NOMO-1 (cell line): Measurements from ENCODE around the gene DEAF1.

Source experiments
- DNase-seq, 2 experiments: peaks; one replicate each; lab custom pipeline; 2025; ENCODE audit not compliant: unreplicated experiment in 2 of 2; lab: John Stamatoyannopoulos, UW

DEAF1 gene

DNA sequence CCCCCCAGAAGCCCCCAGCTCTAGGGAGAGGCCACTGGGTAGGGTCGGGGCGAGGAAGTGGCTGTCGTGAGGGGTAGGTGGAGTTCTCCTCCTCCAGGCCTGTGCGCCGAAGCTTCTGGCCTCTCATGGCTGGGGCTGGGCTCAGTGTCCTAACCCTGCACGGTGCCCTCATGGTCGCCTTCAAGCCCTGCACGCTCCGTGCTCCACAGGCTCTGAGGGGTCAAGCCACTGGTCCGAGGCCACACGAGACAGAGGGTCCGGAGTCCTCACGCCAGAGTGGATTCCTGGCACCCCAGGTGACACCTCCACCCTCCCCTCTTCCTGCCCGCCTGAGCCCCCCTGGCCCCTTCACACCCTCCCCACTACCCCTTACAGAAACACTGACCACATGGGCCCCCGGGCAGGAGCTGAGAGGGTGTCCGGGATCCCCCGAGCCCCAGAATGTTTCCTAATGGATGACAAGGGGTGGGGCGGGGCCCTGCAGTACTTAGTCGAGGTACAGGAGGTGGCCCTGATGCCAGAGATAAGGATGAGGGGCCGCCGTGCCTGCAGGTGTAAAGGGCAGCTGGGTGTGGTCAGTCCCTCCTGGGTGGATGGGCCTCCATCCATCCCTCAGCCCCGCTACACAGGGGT, 69.3 kb downstream of the DEAF1 start:
- DNase-seq, result no peak

DNA sequence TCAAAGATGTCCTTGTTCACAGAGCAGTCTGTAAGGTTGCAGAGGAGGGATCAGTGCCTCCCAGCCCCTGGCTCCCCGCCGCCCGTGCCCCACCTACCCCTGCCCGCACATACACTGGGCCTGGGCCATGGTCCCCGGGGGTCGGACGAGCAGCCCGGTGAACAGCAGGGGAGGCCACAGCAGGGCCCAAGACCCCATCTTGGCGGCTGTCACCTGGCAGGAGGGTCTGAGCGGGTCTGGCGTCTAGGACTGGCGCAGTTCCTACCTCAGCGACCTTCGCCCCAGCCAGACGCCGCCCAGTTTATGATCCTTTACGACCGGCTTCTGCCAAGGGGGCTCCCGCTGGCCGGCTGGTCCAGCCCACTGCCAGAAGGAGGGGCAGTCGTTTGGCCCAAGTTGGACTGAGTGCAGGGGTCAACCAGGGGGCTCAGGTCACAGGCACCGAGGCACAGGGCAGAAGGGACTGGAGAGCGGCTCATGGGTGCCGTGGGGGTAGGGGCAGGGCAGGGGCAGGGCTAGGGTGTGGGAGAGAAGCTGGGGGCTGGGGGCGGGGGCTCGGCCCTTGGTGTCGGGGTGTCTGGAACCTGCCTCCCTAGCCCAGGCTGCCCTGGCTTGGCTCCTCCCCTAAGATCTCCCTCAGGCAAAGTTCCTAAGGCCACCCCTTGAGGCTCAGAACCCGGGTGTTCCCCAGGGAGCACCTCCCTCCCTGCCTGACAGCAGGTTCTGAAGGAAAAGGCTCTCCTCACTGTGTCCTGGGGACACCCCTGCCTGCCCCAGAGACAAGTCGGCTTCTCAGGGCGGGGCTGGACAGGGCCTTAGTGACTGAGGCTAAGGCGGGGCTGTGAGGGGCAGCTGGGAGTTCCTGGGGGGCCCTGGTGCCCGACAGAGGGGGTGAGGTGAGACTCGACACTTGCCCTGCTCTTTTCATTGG, 70.1 kb downstream of the DEAF1 start, which contains the start of gene CDHR5:
Gene CDHR5, minus strand, starts transcription at position 251 of the 931 bp plus-strand sequence. Its CDS starts 53 bp downstream, at position 198.
- no peak for DNase-seq

DNA sequence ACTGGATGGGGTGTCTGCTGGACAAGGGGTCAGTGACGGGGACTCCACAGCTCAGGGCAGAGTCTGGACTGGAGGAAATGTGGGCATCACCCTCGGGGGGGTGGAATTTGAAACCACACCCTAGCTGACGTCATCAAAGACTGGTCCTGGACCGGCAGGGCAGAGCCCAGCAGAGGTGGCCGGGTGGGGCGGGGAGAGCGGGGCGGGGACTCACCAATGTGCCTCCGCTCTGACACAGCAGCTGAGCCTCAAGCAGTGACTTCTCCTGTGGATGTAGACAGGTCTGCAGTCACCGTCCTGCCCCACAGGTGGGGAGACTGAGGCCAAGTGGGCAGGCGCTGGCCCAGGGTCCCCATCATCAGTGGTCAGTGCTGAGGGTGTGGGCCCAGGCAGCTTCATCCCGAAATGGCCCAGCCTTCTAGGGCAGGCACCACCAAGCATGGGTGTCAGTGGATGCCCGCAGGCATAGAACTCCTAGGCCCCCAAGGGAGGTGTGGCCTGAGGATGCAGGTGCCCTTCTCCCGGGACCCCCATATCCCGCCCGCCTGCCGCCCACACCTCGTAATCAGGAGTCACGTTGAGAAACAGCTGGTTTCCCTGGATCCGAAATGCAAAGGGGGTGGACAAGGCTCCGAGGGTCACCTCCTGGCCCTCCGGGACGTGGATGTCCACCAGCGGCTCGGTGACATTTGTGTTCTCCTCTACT, 70.9 kb downstream of the DEAF1 start:
- DNase-seq, result no peak

DNA sequence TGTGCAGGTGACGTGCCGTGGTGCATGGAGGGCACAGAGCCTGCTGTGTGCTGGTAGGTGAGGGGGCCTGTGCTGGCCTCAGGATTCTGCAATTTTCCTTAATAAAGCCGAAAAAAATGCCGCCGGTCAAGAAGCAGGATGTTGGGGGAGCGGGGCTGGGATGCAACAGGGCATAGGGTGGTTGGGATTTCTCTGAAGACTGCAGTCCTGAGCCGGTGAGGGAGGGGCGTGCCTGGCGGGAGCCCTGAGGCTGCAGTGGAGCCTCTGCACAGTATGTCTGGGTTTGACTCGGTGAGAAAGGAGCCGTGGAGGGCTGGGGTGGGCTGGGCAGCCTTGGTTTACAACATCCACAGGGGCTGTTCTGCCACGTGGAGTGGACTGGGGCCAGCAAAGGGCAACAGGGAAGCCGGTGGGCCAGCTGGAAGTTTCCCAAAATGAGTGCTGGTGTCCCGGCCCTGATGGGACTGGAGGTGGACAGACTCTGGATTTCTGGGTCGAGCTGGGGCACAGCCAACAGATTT, 71.6 kb downstream of the DEAF1 start:
- no peak for DNase-seq

DNA sequence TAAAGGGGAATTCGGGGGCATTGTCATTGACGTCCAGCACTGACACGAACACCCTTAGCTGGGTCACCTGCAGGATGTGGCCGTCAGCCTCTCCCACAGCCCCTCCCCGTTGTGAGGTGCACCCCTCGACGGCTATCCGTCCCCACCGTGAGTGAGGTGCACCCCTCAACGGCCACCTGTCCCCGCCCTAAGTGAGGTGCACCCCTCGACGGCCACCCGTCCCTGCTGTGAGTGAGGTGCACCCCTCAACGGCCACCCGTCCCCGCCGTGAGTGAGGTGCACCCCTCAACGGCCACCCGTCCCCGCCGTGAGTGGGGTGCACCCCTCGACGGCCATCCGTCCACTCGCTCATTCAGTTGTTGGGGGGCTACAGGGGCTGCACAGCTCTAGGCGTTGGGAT, 73.2 kb downstream of the DEAF1 start:
- no peak for DNase-seq

DNA sequence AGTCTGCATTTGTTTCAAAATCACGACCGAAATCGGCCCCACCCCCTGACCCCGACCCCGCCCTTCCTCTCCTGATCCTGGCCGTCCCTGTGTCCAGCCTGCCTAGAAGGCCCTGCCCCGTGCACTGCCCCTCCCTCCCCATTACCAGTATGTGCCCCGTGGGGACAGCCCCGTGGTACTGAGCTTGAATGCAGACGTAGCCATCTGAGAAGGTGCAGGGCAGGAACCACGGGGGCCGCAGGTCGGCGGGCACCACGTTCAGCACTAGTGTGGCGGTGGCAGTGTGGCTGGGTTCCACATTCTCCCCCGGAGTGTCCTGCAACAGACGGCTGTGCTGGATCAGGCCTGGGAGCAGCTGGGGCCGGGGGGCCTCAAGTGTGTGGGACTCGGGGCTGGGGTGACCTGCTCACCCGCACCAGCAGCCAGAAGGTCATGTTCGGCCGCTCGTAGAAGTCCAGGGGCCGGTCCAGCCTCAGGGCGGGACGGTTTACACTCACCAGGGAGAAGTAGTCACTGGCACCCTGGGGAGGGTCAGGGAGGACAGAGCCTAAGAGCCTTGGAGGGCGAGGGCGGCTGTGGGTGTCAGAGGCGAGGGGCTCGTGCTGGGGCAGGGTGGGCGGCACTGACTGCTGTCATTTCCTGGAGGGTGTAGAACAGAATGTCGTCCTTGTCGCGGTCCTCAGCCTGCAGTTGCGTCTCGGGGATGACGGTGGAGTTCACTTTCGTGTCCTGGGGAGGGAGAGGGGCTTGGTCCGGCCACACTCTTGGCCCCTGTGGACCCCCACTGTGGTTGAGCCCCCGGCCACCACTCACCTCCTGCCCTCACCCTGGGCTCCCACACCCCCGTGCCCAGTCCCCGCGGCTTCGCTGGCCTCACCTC, 73.8 kb downstream of the DEAF1 start:
- DNase-seq, result no peak

DNA sequence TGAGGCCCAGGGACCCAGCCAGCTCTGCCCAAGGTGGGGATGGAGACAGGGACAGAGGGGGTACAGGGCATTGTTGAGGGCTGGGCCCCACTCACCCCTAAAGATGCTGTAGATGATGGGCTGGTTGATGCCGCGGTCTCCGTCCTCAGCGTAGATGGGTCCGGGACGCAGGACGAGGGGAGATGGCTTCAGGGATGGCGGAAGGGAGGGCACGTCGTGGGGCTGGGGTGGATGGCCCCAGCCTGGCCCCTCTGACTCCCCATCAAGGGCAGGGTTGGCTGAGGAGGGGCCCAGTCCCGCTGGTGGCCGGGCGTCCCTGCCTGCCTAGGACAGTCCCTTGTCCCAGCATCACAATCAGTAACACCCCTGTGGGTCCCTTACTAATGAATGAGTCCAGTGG, 74.8 kb downstream of the DEAF1 start:
- DNase-seq, result no peak

DNA sequence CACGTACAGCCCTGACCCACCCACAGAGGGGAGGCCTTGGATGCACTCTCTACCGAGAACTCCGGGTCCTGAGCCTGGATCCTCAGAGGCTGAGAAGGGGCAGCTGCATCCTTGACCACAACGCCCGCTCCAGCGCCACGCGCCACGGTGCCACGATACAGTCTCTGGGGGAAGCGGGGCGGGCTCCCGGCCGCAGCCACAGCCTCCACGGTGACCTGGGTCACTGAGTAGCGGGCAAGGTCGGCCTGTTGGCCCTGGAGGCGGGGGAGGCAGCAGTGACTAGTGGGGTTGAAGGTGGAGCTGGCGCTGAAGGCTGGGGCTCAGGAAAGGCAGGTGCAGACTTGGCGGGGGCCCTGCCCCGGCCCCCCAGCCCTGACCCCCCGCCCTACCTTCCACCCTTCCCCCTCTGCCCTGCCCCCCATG, 75.4 kb downstream of the DEAF1 start:
- DNase-seq, result no peak

DNA sequence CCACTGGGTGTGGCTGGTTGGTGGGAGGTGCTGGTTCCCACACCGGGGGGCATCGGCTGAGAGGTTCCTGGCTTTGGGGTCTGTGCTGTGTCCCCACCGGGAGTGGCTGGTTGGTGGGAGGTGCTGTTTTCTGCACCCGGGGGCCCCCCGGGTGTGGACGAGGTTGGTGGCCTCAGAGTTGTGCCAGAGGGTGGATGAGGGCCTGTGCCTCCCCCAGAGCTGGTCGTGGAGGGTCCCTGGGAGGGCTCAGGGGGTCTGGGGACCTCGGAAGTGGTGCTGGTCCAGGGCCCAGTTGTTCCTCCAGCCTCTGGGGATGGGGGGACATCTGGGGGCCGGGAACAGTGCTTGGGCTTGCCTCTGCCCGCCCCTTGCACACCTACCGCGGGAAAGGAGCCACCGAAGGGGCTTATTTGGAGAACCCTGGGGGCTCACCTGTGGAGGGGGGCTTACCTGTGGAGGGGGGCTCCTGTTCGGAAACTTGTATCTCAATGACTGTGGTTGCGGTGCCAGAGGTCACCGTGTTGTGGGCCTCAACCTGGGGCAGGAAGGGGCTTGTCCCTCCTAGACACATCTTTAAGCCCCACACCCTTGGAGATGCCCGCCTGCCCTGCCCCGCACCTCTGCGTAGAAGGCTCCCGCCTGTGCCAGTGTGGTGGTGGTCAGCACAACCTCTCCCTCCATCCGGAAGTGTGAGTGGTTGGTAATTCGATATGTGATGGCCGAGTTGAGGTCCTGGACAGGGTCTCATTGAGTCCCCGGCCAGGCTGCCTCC, 76.0 kb downstream of the DEAF1 start:
- DNase-seq, result no peak

DNA sequence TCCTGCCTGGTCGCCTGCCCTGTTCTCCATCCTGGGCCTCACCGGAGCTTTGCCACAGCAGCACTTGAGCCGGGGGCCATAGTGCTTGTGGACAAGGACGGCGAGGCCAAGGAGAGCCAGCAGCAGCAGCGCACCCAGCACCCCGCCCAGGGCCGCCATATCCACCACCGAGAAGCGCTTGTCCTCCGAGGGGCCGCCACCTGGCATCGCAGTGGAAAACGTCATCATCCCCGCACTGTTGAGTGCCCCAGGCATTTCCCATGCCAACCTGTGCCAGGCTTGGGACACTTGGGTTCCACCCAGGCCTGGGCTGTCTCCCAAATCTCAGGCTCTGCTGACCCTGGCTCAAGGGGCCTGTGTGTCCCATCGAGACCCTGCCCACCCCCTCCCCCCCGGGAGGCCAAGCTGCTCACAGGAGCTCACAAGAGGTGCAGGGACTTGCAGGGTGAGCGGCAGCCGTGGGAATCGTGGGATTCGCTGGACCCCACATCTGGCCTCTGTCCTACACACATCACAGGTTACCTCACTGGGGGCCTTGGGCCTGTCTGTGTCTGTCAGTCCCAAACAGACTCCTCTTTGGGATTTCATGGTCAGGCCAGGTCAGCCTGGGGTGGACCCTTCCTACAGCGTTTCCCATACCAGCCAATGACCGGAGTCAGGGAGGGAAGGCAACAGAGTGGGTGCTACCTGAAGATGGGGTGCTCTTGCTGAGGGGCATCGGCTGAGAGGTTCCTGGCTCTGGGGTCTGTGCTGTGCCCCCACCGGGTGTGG, 76.9 kb downstream of the DEAF1 start:
- DNase-seq, result no peak

DNA sequence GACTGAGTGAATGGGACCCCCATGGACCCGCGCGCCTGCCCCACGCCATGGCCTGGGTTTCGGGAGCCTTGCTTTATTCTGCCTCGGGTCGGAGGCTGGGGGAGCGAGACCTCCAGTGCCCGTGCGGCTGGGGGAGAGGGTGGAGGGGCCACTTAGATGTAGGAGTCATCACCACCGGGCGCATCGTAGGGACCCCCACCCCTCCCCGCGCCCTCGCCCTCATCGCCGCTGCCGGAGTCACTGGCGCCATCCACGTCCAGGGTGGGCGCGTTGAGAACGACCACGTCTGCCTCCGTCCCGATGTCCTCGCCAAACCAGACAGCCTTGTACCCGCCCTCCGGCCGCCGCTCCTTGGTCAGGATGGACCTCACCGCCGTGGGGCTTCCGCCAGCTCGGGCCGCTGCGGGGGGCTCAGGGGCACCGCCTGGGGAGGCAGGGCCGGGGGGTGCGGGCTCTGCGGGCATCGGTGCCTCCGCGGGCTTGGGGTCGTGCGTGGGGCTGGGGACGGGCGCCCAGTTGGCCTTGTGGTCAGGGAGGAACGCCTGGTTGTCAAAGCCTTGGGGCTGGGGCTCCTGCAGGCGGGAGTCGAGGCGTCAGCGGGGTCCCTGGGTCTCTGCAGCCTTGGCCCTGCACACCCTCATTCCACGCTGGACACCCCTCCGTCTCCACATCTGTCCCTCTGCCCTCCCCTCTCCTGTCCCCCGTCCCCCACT, 77.7 kb downstream of the DEAF1 start:
- DNase-seq, result no peak

DNA sequence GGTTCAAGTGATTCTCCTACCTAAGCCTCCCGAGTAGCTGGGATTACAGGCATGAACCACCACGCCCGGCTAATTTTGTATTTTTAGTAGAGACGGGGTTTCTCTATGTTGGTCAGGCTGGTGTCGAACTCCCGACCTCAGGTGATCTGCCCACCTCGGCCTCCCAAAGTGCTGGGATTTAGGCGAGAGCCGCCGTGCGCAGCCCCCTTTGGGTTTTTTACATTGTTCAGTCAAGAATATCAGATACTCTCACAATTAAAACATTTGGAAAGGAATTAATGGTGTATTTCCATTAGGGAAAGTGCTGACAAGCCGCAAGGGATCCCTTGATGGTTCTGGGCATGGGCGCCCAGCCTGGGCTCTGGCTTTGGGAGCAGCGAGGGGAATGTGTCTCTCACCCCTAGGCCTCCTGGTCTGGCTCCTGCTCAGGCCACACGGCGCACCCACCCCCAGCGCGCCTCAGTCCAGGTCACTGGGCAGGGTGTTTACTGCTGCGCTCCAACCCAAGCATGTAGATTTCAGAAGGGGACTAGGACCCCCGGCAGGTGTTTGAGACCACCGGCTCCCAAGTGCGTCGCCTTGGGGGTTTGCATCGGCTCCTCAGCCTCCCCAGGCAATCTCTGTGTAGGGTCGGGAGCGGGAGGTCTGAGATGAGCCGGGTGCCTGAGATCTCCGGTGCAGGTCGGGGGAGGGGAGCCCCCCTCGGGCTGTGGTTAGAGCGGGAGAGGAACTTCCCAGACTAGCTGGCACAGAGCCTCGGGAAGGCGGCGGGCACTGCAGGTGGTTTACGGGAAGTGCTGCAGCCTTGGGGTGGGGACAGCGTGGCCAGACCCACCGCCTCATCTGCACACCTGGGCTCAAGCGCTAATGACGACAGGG, 78.5 kb downstream of the DEAF1 start:
- no peak for DNase-seq

DNA sequence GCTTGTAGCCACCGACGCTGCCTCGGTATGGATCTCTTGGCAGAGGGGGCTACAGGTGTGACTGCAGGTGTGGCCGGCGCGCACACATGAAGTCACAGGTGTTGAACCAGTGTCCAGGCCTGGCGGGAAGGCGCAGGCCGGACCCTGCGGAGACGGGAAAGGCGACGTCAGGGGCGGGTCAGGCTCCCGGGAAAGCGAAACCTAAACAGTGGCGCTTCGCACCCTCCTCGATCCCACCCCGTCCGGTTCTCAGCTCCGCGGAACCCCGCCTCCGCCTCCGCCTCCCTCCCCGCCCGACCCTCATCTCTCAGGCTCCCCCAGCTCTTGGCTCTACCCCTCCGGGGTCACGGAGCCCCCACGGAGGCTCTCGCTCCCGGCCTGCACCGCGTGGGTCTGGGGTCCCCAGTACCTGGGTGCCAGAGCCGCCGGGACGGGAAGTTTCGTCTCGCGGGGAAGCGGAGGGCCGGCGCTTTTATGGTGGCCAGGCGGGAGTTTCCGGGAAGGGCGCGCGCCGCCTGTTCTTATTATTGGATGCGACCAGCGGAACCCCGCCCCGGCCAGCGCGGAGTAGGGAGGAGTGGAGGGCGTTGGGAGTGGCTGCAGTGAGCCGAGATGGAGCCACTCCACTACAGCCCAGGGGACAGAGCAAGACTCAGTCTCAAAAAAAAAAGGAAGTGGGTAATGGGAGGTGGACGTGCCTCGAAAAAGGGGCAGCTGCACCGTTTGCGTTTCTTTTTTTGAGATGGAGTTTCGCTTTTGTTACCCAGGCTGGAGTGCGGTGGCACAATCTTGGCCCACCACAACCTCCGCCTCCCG, 79.3 kb downstream of the DEAF1 start, which contains the start of gene IRF7:
Gene IRF7, minus strand, starts transcription at position 447 of the 816 bp plus-strand sequence. CDS start 586 bp downstream, outside the sequence.
- DNase-seq, result peak; percentile 96 to 98

DNA sequence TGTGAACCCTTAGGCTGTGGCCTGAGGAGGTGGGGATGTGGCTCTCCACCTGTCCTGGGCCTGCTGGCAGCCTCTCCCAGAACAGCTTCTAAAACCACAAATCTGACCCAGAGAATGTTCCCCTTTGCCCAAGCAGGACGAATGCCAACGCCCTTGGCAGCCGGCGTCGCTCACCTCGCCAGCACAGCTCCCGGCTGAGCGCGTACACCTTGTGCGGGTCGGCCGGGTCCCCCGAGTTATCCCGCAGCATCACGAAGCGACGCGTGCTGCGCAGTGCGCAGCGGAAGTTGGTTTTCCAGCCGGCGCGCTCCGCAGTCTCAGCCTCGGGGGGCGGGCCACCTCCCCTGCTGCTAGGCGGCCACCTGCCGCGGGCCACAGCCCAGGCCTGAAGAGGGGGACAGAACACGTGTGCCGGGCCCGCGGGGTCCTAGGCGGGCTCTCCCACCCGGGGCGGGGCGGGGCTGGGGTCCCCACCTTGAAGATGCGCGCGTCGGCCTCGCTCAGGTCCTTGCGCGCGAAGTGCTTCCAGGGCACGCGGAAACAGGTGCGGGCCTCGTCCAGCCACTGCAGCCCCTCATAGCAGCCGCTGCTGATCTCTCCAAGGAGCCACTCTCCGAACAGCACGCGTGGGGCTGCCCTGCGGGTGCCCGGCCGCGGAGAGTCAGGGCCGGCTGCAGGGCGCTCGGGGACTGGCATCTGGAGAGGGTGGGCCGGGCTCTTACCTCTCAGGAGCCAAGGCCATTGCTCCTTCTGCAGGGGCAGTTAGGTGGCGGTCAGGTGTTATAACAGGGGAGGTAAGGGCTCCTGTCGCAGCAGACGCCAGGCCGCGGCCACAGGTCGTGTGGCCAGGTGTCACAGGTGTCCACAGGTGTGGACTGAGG, 80.2 kb downstream of the DEAF1 start:
- DNase-seq, result no peak

DNA sequence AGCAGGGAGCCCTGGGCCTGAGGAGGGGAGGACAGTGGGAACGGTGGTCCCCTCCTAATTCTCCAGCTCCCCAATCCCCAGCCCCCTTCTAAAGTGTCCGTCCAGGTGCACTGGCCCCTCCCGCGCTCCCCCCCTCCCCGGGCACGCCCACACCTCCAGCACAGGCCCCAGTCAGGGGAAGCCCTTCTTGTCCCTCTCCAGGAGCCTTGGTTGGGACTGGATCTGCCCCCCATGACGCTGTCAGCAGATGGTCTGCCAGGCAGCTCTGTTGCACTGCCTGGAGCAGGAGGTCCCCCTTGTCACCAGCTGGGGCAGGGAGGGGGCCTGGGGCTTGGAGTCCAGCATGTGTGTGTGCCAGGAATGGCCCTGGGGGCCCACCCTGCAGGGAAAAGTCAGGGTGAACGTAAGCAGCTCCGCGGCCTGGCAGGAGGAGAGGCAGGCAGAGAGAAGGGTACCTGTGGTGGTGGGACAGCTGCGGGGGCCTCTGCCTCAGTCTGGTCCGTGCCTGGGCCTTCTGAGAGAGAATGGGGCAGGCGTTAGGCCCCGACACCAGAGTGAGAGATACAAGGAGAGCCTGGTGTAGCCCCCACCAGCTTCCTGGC, 80.9 kb downstream of the DEAF1 start:
- no peak for DNase-seq
